22Rv1 (cell line): ENCODE results near the gene RFC3.

Experiments
- CTCF ChIP-seq: fragments of 450-650 bp; IDR thresholded peaks from 2 replicates; pipeline ENCODE4 v1.5.1; 2017; ENCODE audit warnings: mild to moderate bottlenecking
- ZFX ChIP-seq: fragments of 450-650 bp; IDR thresholded peaks from 2 replicates; pipeline ENCODE4 v1.6.1; 2017; ENCODE audit warnings: antibody characterized with exemption, borderline replicate concordance

- no peak for TF ChIP-seq CTCF
- TF ChIP-seq ZFX: no peak
These were observed 30.8 kb upstream of the RFC3 start for GRCh38 chr13:33787051-33787591.
